Measurements from ENCODE around the gene RASGEF1C.

RASGEF1C gene

GRCh38 chr5:180199390-180199789 is 9.6 kb downstream of the RASGEF1C start:
- H3K79me2 ChIP-seq (ENCODE audit: low read length), result no peaks in the 10 kb centered on the region
- H3K4me1 ChIP-seq (ENCODE audit: low read length), result no peaks in the 10 kb centered on the region
- H3K9ac ChIP-seq (ENCODE audit: low read length), result no peak overlapping the region
- no peaks in the 10 kb centered on the region for H3K36me3 ChIP-seq (replicated peaks; ENCODE audit: low read depth, low read length)
- no peaks in the 10 kb centered on the region for H4K20me1 ChIP-seq (ENCODE audit: insufficient read depth, low read length)
- H3K4me3 ChIP-seq (ENCODE audit: low read length), result no peak overlapping the region
- no peaks in the 10 kb centered on the region for H3K9me3 ChIP-seq (ENCODE audit: insufficient read depth, low read length)
- TF ChIP-seq EZH2phosphoT487 (IDR thresholded peaks at IDR 0.05; ENCODE audit: low read depth) (no peak), CTCF (IDR thresholded peaks at IDR 0.05; ENCODE audit: low read depth, low read length) (no peak)
- no peaks in the 10 kb centered on the region for H3K27me3 ChIP-seq (ENCODE audit: low read depth, low read length)
- no peak overlapping the region for H3K4me2 ChIP-seq (ENCODE audit: low read length)
- H3K27ac ChIP-seq (ENCODE audit: low read length), result no peak overlapping the region
- H2AFZ ChIP-seq (ENCODE audit: low read depth, low read length), result no peak overlapping the region

GRCh38 chr5:180198208-180198607 is 10.8 kb downstream of the RASGEF1C start:
- Histone ChIP-seq H3K4me1 (ENCODE audit: low read length) (no peaks in the 10 kb centered on the region), H3K36me3 (replicated peaks; ENCODE audit: low read depth, low read length) (no peaks in the 10 kb centered on the region), H3K27me3 (ENCODE audit: low read depth, low read length) (no peaks in the 10 kb centered on the region), H3K4me3 (ENCODE audit: low read length) (no peak overlapping the region), H3K9ac (ENCODE audit: low read length) (no peak overlapping the region), H3K4me2 (ENCODE audit: low read length) (no peak overlapping the region), H3K27ac (ENCODE audit: low read length) (no peak overlapping the region), H4K20me1 (ENCODE audit: insufficient read depth, low read length) (no peaks in the 10 kb centered on the region), H3K79me2 (ENCODE audit: low read length) (no peaks in the 10 kb centered on the region), H3K9me3 (ENCODE audit: insufficient read depth, low read length) (no peaks in the 10 kb centered on the region), H2AFZ (ENCODE audit: low read depth, low read length) (no peak overlapping the region)
- TF ChIP-seq EZH2phosphoT487 (IDR thresholded peaks at IDR 0.05; ENCODE audit: low read depth), result no peak
- TF ChIP-seq CTCF (IDR thresholded peaks at IDR 0.05; ENCODE audit: low read depth, low read length), result no peak

- Histone ChIP-seq H3K4me2 (ENCODE audit: low read length) (no peak overlapping the region), H3K79me2 (ENCODE audit: low read length) (no peaks in the 10 kb centered on the region), H3K27me3 (ENCODE audit: low read depth, low read length) (no peaks in the 10 kb centered on the region), H3K36me3 (replicated peaks; ENCODE audit: low read depth, low read length) (no peaks in the 10 kb centered on the region), H3K9ac (ENCODE audit: low read length) (no peak overlapping the region), H3K4me3 (ENCODE audit: low read length) (no peak overlapping the region), H3K27ac (ENCODE audit: low read length) (no peak overlapping the region), H2AFZ (ENCODE audit: low read depth, low read length) (no peak overlapping the region), H3K9me3 (ENCODE audit: insufficient read depth, low read length) (no peaks in the 10 kb centered on the region), H4K20me1 (ENCODE audit: insufficient read depth, low read length) (no peaks in the 10 kb centered on the region), H3K4me1 (ENCODE audit: low read length) (no peaks in the 10 kb centered on the region)
- TF ChIP-seq EZH2phosphoT487 (IDR thresholded peaks at IDR 0.05; ENCODE audit: low read depth), result no peak
- no peak for TF ChIP-seq CTCF (IDR thresholded peaks at IDR 0.05; ENCODE audit: low read depth, low read length)
These were observed 11.9 kb downstream of the RASGEF1C start for GRCh38 chr5:180197016-180197702.

- Histone ChIP-seq H3K4me3 (ENCODE audit: low read length) (no peak overlapping the region), H3K79me2 (ENCODE audit: low read length) (no peaks in the 10 kb centered on the region), H4K20me1 (ENCODE audit: insufficient read depth, low read length) (no peaks in the 10 kb centered on the region), H3K9ac (ENCODE audit: low read length) (no peak overlapping the region), H3K4me1 (ENCODE audit: low read length) (no peaks in the 10 kb centered on the region), H3K27ac (ENCODE audit: low read length) (no peak overlapping the region), H2AFZ (ENCODE audit: low read depth, low read length) (no peak overlapping the region), H3K27me3 (ENCODE audit: low read depth, low read length) (no peaks in the 10 kb centered on the region), H3K9me3 (ENCODE audit: insufficient read depth, low read length) (no peaks in the 10 kb centered on the region), H3K36me3 (replicated peaks; ENCODE audit: low read depth, low read length) (no peaks in the 10 kb centered on the region), H3K4me2 (ENCODE audit: low read length) (no peak overlapping the region)
- TF ChIP-seq CTCF (IDR thresholded peaks at IDR 0.05; ENCODE audit: low read depth, low read length), result no peak
- no peak for TF ChIP-seq EZH2phosphoT487 (IDR thresholded peaks at IDR 0.05; ENCODE audit: low read depth)
These were observed 14.3 kb downstream of the RASGEF1C start for GRCh38 chr5:180194410-180195345.
